Ishikawa (cell line): ENCODE results near the gene CAPNS1.

Experiments
- CEBPB ChIP-seq: IDR thresholded peaks from 2 replicates; pipeline ENCODE4 v1.6.1; 2012
- CREB1 ChIP-seq: IDR thresholded peaks from 2 replicates; pipeline ENCODE4 v1.6.1; 2012; ENCODE audit warnings: low read depth
- EGR1 ChIP-seq: IDR thresholded peaks from 2 replicates; pipeline ENCODE4 v1.6.1; 2012
- EP300 ChIP-seq: IDR thresholded peaks from 2 replicates; pipeline ENCODE4 v1.6.1; 2012; ENCODE audit warnings: borderline replicate concordance
- FOXM1 ChIP-seq: IDR thresholded peaks from 2 replicates; pipeline ENCODE4 v1.6.1; 2012; ENCODE audit warnings: low read depth, borderline replicate concordance
- MAX ChIP-seq: IDR thresholded peaks from 2 replicates; pipeline ENCODE4 v1.6.1; 2012
- NFIC ChIP-seq: IDR thresholded peaks from 2 replicates; pipeline ENCODE4 v1.6.1; 2012
- RAD21 ChIP-seq: IDR thresholded peaks from 2 replicates; pipeline ENCODE4 v1.6.1; 2012; ENCODE audit warnings: low read depth
- REST ChIP-seq: IDR thresholded peaks from 2 replicates; pipeline ENCODE4 v1.6.1; 2012; ENCODE audit warnings: low read depth, mild to moderate bottlenecking
- TAF1 ChIP-seq: IDR thresholded peaks from 2 replicates; pipeline ENCODE4 v1.6.1; 2012; ENCODE audit warnings: low read depth, mild to moderate bottlenecking
- TCF12 ChIP-seq: IDR thresholded peaks from 2 replicates; pipeline ENCODE4 v1.6.1; 2012; ENCODE audit warnings: low read depth
- TEAD4 ChIP-seq: IDR thresholded peaks from 2 replicates; pipeline ENCODE4 v1.6.1; 2012
- USF1 ChIP-seq: IDR thresholded peaks from 2 replicates; pipeline ENCODE4 v1.6.1; 2012
- YY1 ChIP-seq: IDR thresholded peaks from 2 replicates; pipeline ENCODE4 v1.6.1; 2012; ENCODE audit warnings: low read depth
- ZBTB7A ChIP-seq: IDR thresholded peaks from 2 replicates; pipeline ENCODE4 v1.6.1; 2012; ENCODE audit warnings: low read depth

CAPNS1 gene

DNA sequence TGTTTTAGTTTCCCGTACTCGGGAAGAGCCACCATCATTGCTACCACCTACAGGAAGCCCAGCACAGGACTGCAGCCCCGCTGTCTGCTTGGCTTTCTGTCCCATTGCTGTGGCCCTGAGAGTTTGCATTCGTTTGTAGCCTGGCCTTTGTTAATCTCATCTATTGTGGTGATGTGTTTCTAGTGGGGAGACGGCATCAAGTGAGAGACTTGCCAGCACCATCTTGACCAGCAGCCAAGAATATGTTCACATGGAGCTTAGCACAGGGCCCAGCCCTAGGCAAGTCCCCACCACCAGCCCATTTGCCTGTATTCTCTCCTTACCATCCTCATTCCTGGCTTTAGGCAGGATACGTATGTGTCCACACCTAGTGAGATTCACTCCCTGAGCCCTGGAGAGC lies 46.2 kb upstream of the CAPNS1 start:
- TF ChIP-seq CEBPB (no peak), EP300 (no peak), EGR1 (no peak), FOXM1 (no peak), TEAD4 (no peak), NFIC (no peak), USF1 (no peak), CREB1 (no peak), MAX (no peak), ZBTB7A (no peak), REST (no peak), TCF12 (no peak), RAD21 (no peak), TAF1 (no peak), YY1 (no peak)

GRCh38 chr19:36097036-36097435 lies 42.8 kb upstream of the CAPNS1 start:
- no peak for TF ChIP-seq EGR1
- TF ChIP-seq CEBPB, result no peak
- no peak for TF ChIP-seq FOXM1
- TF ChIP-seq RAD21, result no peak
- TF ChIP-seq TEAD4, result no peak
- no peak for TF ChIP-seq NFIC
- TF ChIP-seq USF1, result no peak
- no peak for TF ChIP-seq TAF1
- no peak for TF ChIP-seq MAX
- TF ChIP-seq ZBTB7A, result no peak

- TF ChIP-seq CREB1 (no peak), CEBPB (no peak), EGR1 (no peak), NFIC (no peak)
These were observed 40.6 kb upstream of the CAPNS1 start for GRCh38 chr19:36099166-36099785.

- TF ChIP-seq TCF12, result no peak
- TF ChIP-seq MAX, result no peak
- TF ChIP-seq TAF1, result no peak
- TF ChIP-seq CREB1, result no peak
These were observed 39.4 kb upstream of the CAPNS1 start for GRCh38 chr19:36100476-36100875.

- no peak for TF ChIP-seq CREB1
- TF ChIP-seq EP300, result no peak
- no peak for TF ChIP-seq YY1
- no peak for TF ChIP-seq TCF12
- no peak for TF ChIP-seq USF1
These were observed 38.1 kb upstream of the CAPNS1 start for GRCh38 chr19:36101550-36102327.

- no peak for TF ChIP-seq YY1
- no peak for TF ChIP-seq REST
- no peak for TF ChIP-seq EGR1
- TF ChIP-seq EP300, result no peak
- TF ChIP-seq TCF12, result no peak
- TF ChIP-seq CREB1, result no peak
- no peak for TF ChIP-seq FOXM1
- no peak for TF ChIP-seq USF1
- TF ChIP-seq CEBPB, result no peak
- no peak for TF ChIP-seq ZBTB7A
These were observed 36.7 kb upstream of the CAPNS1 start for GRCh38 chr19:36103040-36103626.
